HG03095 (cell line): ENCODE data around the gene IFT122.
"Not testable (repeated sequence)": the region's sequence is repeated elsewhere in the genome, so short reads cannot be mapped to it uniquely, and the experiment has no call there.

Experiments used
- ATAC-seq: cut with Tn5 transposase; IDR thresholded peaks from one replicate; pipeline ENCODE4 v1.9.1; 2021; ENCODE audit warnings: moderate library complexity; ENCODE audit not compliant: unreplicated experiment

Gene IFT122

GRCh38 chr3:129532261-129532660 lies 92.2 kb downstream of the IFT122 start:
- ATAC-seq = no peak

DNA sequence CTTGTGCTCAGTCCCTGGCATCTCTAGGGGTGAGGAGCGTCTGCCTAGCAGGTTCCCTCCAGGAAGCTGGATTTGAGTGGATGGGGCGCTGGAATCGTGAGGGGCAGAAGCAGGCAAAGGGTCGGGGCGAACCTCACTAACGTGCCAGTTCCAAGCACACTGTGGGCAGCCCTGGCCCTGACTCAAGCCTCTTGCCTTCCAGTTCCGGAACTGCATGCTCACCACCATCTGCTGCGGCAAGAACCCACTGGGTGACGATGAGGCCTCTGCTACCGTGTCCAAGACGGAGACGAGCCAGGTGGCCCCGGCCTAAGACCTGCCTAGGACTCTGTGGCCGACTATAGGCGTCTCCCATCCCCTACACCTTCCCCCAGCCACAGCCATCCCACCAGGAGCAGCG lies 93.4 kb downstream of the IFT122 start:
- ATAC-seq = no peak

- no peak for ATAC-seq
Measured at GRCh38 chr3:129534428-129535027, 94.5 kb downstream of the IFT122 start.

DNA sequence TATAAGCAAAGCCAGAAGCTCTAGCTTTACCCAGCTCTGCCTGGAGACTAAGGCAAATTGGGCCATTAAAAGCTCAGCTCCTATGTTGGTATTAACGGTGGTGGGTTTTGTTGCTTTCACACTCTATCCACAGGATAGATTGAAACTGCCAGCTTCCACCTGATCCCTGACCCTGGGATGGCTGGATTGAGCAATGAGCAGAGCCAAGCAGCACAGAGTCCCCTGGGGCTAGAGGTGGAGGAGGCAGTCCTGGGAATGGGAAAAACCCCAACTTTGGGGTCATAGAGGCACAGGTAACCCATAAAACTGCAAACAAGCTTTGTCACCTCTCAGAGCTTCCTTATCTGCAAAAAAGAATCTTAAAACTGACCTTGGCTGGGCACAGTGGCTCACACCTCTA lies 95.1 kb downstream of the IFT122 start:
- no peak for ATAC-seq

DNA sequence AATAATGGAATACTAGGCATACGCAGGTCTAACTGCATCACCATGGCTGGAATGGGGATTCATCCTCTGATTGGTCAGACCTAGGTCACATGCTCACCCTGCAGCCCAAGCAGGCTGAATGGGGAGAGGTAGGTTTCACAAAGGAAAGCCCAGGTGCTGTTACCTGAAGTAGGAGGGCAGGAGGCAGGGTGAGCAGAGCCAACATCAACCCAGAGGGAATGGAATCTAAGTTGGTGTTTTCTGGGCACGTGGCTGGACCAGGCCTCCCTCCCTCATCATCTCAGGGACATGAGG lies 96.3 kb downstream of the IFT122 start:
- no peak for ATAC-seq

- ATAC-seq = no peak
Measured at GRCh38 chr3:129536804-129537203, 96.8 kb downstream of the IFT122 start.

- ATAC-seq = no peak
Measured at GRCh38 chr3:129539206-129539605, 99.2 kb downstream of the IFT122 start.

GRCh38 chr3:129540776-129541516 lies 100.9 kb downstream of the IFT122 start:
- no peak for ATAC-seq

DNA sequence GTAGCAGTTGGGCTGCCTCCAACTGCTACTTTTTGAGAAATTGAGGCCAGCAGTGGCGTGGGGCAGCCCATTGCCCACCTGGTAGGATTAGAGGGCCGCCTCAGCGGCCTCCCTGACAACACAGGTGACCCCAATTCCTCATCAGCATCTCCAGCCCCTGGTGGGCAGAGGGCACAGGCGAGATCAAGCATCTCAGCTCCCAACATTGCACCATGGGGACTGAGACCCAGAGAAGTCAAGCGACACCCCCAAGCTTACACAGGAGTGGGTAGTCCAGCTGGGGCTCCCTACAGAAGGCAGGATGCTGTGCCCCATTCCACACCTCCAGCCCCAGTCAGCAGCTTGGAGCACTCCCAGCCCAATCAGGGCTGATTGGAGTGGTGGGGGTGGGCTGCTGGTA lies 102.7 kb downstream of the IFT122 start:
- ATAC-seq = no peak

DNA sequence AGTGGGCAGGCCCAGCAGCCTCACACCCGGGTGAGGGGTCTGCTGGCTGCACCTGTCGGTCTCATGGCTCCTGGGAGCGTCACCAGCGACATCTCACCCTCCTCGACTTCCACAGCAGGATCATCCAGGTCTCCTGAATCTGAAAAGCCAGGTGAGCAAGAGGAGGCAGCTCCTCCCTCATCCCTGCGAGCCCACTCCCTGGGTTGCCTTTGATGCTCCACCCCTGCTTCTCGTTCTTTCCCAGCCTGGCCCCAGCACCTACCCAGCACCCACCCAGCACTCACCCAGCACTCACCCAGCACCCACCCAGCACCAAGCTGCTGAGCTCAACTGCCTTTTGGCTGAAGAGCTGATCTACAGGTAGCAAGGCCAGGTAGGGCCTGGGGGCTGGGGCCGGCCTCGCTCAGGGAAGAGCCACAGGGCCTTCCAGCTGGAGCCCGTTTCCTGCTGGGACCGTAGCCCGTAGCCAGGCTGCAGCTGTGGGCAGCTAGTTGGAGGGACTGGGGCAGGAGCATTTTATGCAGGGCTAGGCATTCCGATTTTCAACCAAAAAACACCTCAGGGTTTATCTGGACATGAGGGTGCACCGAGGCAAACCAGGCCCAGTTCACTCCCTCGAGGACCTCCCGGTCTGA lies 103.2 kb downstream of the IFT122 start, which contains the start of gene H1-8:
Gene H1-8 (plus strand): TSS at position 20 of the 635 bp plus-strand sequence. CDS start 44 bp downstream, at position 64.
- no peak for ATAC-seq

- no peak for ATAC-seq
Measured at GRCh38 chr3:129543999-129544398, 104.0 kb downstream of the IFT122 start.

GRCh38 chr3:129545951-129546350 lies 105.9 kb downstream of the IFT122 start:
- not testable (repeated sequence) for ATAC-seq

DNA sequence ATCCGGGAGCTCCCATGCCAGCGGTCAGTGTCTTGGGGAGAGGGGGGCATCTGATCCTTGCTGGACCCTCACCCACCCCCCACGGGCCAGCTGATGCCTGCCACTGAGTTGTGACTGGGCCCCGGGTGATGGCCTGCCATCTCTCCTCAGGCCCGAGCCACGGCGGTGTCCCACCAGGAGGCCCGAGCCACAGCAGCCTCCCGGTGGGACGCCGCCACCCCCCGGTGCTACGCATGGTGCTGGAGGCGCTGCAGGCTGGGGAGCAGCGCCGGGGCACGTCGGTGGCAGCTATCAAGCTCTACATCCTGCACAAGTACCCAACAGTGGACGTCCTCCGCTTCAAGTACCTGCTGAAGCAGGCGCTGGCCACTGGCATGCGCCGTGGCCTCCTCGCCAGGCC lies 107.2 kb downstream of the IFT122 start:
- ATAC-seq = no peak

DNA sequence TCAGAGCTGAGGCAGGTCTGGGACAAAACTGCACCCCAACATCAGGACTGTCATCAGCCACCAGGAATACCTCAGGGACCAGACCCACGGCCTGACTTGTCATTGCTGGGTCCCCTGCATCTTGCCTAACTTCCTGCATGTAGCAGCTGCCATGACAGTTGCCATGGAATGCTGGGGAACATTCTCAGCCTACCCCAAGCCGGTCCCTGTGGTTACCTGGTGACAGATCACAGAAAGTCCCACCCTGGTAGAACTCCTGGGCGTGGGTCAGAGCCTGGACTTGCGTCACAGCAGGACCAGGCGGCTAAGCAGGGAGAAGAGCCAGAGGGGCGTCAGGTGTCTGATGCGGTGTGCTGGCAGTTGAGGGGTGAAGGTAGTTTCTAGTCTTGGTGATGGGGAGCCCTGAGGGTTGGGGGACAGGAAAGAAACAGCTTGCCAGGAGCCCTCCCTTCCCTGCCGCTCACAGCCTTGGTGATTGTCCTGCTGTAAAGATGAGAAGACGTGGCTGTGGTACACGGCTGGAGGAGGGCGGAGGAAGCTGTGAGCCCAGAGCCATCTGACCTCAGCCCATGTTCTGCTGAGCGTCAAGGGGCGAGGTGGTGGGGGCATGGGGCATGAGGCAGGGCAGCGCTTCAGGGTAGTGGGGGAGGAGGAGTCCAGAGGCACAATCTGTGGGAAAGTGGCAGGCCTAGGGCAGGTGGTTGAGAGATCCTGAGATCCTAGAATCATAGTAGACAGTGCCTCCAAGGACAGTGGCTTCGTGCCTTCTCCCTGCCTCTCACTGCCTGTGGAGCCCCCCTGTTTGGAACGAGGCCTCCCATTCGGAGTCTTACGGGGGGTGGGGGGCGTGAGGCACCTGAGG lies 108.3 kb downstream of the IFT122 start:
- no peak for ATAC-seq

DNA sequence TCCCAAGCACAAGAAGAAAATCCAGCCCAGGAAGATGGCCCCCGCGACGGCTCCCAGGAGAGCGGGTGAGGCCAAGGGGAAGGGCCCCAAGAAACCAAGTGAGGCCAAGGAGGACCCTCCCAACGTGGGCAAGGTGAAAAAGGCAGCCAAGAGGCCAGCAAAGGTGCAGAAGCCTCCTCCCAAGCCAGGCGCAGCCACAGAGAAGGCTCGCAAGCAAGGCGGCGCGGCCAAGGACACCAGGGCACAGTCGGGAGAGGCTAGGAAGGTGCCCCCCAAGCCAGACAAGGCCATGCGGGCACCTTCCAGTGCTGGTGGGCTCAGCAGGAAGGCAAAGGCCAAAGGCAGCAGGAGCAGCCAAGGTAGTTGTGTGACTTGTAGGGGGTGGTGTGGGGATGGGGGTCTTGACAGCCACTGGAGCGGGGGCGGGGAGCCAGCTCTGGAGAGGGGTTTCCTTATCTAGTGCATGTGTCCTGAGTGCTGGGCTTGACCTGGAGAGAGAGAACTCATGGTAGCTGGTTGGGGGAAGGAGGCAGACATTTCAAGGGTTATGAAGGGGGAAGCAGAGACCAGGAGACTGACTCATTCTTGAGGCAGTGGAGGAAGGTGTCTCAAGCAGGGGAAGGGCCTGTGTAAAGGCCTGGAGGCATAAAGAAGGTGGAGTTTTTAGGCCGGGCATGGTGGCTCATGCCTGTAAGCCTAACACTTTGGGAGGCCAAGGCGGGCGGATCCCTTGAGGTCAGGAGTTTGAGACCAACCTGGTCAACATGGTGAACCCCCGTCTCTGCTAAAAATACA lies 109.2 kb downstream of the IFT122 start:
- ATAC-seq = no peak

DNA sequence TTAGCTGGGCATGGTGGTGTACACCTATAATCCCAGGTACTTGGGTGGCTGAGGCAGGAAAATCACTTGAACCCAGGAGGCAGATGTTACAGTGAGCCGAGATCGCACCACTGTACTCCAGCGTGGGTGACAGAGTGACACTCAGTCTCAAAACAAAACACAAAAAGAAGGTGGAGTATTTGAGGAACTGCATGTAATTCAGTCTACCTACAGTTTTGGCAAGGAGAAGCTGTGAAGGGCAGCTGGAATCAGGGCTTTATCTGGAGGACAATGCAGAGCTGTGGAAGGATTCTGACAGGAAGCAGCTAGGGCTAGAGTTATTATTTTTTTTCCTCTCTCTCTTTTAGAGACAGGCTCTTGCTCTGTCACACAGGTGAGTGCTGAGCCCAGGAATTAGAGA lies 109.8 kb downstream of the IFT122 start:
- ATAC-seq = no peak

DNA sequence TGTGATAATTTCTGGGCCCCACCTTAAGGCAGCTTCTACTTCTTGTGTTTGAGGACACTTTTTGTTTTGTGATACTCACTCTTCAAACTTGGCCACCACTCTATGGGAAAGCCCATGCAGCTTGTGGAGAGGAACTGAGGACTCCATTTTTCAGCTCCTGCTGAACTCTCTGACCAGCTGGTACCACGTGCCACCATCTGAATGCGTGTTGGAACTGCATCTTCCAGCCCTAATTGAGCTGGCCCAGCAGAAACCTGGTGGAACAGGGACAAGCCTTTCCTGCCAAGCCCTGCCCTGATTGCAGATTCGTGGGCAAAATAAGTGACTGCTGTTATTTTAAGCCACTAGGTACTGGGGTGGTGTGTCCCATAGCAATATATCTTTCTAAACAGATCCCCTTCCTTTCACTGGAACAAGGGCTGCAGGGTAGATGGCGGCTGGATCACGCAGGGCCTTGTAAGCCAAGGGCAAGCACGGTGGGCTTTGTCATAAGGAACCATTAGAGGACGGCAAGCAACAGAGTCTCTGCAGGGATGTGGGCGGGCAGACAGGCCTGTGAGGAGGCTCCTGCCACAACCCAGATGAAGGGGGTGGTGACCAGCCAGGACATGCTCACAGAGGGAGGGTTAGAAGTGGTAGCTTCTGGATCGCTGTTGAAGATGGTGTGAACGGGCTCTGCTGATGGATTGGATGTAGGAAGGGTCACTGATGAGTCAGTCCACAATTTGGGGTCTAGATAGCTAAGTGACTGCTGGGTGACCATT lies 112.4 kb downstream of the IFT122 start:
- no peak for ATAC-seq

DNA sequence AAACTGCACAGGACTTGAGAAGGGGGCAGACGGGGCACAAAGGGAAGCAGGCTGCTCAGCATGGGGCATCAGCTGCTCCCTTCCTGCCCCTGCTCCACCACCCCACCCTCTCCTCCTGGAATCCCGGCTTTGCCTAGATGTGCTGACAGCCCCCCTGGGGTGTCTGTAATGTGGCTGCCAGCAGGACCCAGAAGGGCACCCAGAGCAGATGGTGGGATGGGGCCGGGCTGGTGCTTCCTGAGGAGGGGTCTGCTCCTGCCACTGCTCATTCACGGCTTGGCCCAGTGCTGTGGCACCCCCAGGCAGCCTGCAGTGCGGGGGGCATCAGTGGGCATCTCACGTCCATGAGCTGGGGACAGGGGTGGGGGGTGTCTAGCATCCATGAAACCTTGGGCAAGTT lies 113.1 kb downstream of the IFT122 start:
- ATAC-seq = no peak

GRCh38 chr3:129553719-129554118 lies 113.7 kb downstream of the IFT122 start:
- ATAC-seq = no peak
